Stimulated activated CD4-positive, alpha-beta T cell treated with anti-CD3 and anti-CD28 coated beads, Interleukin-15, amount 100 ng/mL, for 24 hours (primary cell): ENCODE data around the gene ATXN1.
"Not testable (repeated sequence)": the region's sequence is repeated elsewhere in the genome, so short reads cannot be mapped to it uniquely, and the experiment has no call there.

ENCODE experiments used
- DNase-seq: peaks from one replicate; pipeline ENCODE4 v3.0.0-alpha.2; 2020

Gene ATXN1

DNA sequence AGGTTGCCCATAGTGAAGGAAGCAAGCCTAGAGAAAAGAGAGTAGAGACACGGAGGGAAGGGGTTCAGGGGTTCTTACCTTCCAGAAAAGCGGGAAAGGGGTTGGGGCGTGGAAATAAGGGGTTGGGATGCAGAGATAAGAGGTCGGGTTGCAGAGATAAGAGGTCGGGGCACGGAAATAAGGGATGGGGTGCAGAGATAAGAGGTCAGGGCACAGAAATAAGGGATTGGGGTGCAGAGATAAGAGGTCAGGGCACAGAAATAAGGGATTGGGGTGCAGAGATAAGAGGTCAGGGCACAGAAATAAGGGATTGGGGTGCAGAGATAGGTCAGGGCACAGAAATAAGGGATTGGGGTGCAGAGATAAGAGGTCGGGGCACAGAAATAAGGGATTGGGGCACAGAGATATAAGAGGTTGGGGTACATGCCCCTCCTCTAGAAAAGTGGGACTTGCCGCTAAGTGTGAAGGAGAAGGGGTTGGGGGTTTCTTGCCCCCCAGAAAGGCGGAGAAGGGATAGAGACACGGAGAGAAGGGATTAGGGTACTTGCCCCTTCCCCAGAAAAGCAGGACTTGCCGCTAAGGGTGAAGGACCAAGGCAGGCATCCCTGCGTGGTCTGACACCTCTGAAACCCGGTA, 497.7 kb downstream of the ATXN1 start:
- not testable (repeated sequence) for DNase-seq

DNA sequence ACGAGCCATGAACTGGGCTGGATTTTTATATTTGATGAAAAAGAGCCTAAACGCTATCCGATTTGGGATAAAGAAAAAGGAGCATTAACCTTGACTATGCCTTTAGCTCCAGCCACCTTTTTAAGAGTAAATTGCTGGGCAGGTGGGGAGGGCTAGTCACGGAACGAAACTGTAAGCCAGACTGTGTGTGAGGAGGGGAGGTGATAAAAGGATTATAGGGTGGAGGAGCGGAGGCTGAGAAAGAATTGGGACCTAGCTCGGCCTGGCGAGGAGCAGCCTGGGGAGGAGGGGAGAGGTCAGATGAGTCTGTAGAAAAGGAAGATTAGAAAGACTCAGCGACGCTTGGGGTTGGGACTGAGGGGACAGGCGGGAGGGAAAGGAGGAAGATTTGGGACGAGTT, 498.5 kb downstream of the ATXN1 start:
- DNase-seq: not testable (repeated sequence)

DNA sequence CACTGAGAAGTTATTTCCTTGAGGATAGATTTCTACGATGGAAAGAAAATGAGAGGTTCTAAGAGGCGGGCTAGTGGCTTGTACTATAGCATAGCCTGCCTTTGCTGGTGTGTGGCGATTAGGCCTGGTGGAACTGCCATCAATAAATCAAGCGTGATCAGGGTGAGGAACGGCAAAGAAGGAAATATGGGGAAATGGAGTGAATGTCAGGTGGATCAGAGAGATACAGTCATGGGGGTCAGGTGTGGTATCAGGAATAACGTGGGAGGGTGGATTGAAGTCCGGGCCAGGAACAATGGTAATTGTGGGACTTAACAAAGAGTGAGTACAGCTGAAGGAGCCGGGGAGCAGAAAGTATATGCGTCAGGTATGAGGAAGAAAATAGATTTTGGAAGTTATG, 500.7 kb downstream of the ATXN1 start:
- DNase-seq: not testable (repeated sequence)

DNA sequence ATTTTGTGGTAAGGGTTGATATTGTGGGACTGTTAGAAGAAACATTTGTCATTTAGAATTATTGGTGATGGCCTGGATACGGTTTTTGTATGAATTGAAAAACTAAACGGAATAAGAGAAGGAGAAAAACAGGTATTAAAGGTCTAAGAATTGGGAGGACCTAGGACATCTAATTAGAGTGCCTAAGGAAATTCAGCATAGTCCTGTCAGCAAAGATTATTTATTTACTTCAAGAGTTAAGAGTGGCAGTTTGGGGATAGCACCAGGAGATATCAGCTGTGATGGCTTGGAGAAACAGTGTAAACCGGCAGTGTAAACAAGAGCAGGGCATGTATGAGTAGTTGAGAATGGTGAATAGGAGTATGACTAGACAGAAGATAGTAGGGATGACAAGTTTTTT, 501.7 kb downstream of the ATXN1 start:
- DNase-seq: not testable (repeated sequence)

GRCh38 chr6:16258709-16259075, 502.6 kb downstream of the ATXN1 start:
- DNase-seq: no peak

DNA sequence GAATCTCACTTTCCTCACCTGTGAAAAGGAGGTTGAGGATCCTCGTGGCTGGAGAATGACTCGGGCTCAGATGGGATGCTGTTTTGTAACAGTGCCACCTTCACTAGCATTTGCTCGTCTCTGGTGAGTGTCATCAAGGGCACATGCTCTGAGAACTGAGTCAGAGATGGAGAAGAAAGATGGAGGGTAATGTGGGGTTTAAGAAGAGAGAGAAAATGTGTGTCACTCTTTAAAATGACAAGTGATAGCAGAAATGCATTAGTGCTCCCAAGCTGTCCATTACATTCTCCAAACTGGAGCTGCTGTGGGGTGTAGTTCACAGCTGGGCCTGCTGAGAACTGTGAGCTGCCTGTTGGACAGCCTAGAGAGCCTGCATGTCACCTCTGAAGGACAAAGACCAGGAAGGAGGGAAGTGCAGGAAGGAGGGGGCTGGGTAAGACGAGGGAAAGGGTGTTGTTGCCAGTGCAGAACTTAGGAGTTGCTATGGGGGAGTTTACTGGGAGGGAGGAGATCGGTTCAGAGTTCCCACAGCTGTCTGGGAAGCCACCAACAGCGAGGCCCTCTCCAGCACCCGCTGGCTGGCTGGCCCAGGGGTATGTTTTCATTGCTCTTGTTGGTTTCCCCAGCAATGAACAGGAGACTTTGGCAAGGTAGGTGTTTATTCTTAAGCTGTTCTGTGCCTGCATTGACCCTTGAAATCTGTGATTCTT, 503.1 kb downstream of the ATXN1 start:
- peak; percentile 7 for DNase-seq

DNA sequence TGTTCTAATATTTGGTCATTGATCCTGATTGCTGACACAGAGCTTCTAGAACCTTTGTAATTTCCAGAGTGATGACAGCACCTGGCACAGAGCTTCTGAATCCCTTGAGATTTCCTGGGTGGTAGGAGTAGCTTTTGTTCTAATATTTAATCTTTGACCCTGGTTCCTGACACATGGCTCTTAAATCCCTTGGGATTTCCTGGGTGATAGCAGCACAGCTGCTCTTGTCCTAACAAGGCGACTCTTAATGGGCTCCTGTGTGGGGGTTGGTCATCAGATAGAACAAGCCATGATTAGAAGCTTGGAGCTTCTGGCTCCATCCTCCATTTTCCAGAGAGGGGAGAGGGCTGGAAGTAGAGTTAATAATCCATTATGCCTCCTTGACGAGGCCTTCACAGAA, 504.5 kb downstream of the ATXN1 start:
- no peak for DNase-seq

- no peak for DNase-seq
Observed at GRCh38 chr6:16254535-16254934, 506.7 kb downstream of the ATXN1 start.

GRCh38 chr6:16253399-16254144, 507.7 kb downstream of the ATXN1 start:
- DNase-seq: no peak

DNA sequence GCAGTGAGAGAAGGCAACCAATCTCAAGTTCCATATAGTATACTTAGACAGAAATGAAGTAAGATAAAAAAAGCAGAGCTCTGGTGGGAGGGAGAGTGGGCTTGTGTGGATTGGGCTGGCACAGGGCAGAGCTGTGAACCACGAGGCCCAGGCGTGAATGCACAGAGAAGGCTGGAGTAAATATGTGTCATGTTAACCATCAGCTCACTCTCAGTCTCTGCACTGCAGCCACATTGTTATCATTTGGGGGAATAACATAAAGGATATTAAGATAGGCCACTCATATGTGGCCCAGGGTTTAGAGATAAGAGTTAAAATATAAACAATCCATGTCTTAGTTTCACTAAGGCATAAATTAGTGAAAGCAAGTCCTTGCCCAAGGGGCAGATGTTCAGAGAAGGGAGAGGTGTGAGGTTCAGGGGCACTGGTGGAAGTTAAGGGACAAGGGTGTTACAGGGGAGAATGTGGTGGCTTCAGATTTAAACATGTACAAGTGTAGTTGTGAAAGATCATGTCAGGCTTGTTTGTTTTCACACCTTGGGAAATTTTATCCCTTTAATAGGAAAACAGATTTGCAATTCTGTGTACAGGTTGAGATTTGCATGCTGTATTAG, 508.5 kb downstream of the ATXN1 start:
- no peak for DNase-seq

GRCh38 chr6:16251706-16252105, 509.6 kb downstream of the ATXN1 start:
- DNase-seq: no peak

DNA sequence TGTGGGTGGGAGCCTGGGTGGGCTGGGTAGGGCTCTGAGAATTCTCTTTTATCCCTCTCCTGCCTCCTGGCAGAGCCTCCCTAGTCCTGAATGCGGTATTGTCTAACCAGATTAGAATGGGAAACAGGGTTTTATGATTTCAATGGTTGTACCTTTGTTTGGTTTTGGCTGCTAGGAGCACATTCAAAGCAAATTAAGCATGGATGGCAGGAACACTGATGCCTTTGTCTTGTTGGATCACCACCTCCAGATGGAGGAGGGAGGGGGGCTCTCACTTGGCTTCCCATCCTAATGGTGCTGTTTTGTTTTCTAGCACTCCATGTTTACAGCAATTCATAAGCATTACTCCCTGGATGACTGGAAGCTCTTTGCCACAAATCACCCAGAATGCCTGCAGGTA, 511.3 kb downstream of the ATXN1 start:
- no peak for DNase-seq
